ENCODE measurements around the gene CBL. TPM values are rescaled to one million over a fixed set of nuclear protein-coding genes. Genes with fewer than 3 reads are reported as not detected.
"Not testable (repeated sequence)": the region's sequence is repeated elsewhere in the genome, so short reads cannot be mapped to it uniquely, and the experiment has no call there.

CBL gene
- total RNA-seq, 2 donors from 2014 or later, result 45.4 to 52.7 TPM

GRCh38 chr11:119173453-119173852, 32.7 kb upstream of the CBL start:
- no peak overlapping the region for H3K27ac Mint-ChIP-seq
- H3K36me3 Mint-ChIP-seq (ENCODE audit: insufficient read depth in 2 of 2), result peaks cover 0 to 2% of the 10 kb centered on the region in 2 donors
- no peak overlapping the region for H3K4me3 Mint-ChIP-seq
- H3K9me3 Mint-ChIP-seq, result no peaks in the 10 kb centered on the region
- H3K27me3 Mint-ChIP-seq (ENCODE audit: low read depth), result no peaks in the 10 kb centered on the region
- ATAC-seq (replicated peaks in 1 of 2) (no peak), DNase-seq (no peak)
- peaks cover 31% of the 10 kb centered on the region for H3K4me1 Mint-ChIP-seq (ENCODE audit: low read depth)

DNA sequence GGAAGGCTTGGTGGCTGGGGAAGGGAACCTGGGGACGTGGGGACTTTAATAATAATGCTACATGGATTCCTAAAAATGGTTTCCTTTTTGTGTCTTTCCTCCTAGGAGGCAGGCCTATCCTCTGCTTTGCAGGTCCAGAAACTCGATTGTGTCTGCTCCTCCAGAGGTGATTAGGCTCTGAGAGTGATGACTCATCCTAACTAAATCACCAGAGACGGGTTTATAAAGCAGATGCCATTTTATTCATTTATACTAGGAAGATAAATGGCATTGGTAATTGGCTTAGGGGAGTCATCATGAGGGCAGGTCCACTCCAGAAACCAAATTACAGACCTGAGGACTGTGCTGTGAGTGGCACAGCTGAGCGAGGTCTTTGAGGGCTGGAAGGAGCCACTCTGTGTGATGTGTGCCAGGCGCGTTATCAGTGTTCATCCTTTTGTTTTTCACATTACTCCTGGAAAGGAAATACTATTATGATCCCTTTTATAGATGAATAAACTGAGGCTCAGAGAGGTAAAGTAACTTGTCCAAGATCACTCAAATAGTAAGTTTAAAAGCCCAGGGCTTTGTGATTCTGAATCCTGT, 30.6 kb upstream of the CBL start:
- peaks cover 19% of the 10 kb centered on the region for H3K4me1 Mint-ChIP-seq (ENCODE audit: low read depth)
- peaks cover 0 to 2% of the 10 kb centered on the region in 2 donors for H3K36me3 Mint-ChIP-seq (ENCODE audit: insufficient read depth in 2 of 2)

DNA sequence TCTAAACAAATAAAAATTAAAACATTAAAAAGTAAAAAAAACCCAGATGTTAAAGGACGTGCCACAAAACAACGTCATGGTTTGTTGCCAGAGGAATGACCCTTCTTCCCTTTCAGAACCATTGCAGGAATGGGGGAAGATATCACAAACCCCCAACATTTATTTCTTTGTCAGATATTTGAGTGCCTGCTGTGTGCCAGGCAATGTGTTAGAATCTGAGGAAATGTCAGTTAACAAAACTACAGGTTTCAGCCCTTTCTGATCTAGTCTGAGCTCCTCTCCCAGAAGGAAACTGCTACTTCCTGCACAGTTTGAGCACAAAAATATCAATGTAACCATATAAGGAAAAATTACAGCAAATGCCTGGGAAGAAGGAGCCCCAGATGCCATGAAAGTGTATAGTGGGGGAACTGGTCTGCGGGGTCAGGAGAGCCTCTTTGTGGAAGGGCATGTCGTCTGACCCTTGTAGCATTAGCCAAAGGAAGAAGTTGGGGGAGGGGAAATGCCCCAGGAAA, 27.9 kb upstream of the CBL start:
- H3K4me1 Mint-ChIP-seq (ENCODE audit: low read depth), result peaks cover 19% of the 10 kb centered on the region
- H3K27ac Mint-ChIP-seq, result no peak overlapping the region
- DNase-seq (no peak), ATAC-seq (replicated peaks in 1 of 2) (no peak)
- H3K9me3 Mint-ChIP-seq, result no peaks in the 10 kb centered on the region
- no peak overlapping the region for H3K4me3 Mint-ChIP-seq
- H3K36me3 Mint-ChIP-seq (ENCODE audit: insufficient read depth in 2 of 2), result peaks cover 0 to 2% of the 10 kb centered on the region in 2 donors
- H3K27me3 Mint-ChIP-seq (ENCODE audit: low read depth), result no peaks in the 10 kb centered on the region

More for the DNA sequence above, 30.6 kb upstream of the CBL start:
- Mint-ChIP-seq H3K4me3 (no peak overlapping the region), H3K27ac (no peak overlapping the region), H3K27me3 (ENCODE audit: low read depth) (no peaks in the 10 kb centered on the region), H3K9me3 (no peaks in the 10 kb centered on the region)
- ATAC-seq (replicated peaks in 1 of 2), result no peak
- DNase-seq, result no peak

GRCh38 chr11:119179342-119179741, 26.8 kb upstream of the CBL start:
- no peak overlapping the region for H3K4me3 Mint-ChIP-seq
- H3K36me3 Mint-ChIP-seq (ENCODE audit: insufficient read depth in 2 of 2), result peaks cover 0 to 2% of the 10 kb centered on the region in 2 donors
- H3K4me1 Mint-ChIP-seq (ENCODE audit: low read depth), result peaks cover 19% of the 10 kb centered on the region
- H3K9me3 Mint-ChIP-seq, result no peaks in the 10 kb centered on the region
- ATAC-seq (replicated peaks in 1 of 2), result no peak
- no peak for DNase-seq
- no peak overlapping the region for H3K27ac Mint-ChIP-seq
- H3K27me3 Mint-ChIP-seq (ENCODE audit: low read depth), result no peaks in the 10 kb centered on the region

GRCh38 chr11:119179983-119180382, 26.2 kb upstream of the CBL start:
- Mint-ChIP-seq H3K27ac (no peak overlapping the region), H3K9me3 (no peaks in the 10 kb centered on the region), H3K4me3 (no peak overlapping the region), H3K36me3 (ENCODE audit: insufficient read depth in 2 of 2) (peaks cover 0 to 3% of the 10 kb centered on the region in 2 donors), H3K4me1 (ENCODE audit: low read depth) (peaks cover 19% of the 10 kb centered on the region), H3K27me3 (ENCODE audit: low read depth) (no peaks in the 10 kb centered on the region)
- ATAC-seq (replicated peaks in 1 of 2) (no peak), DNase-seq (no peak)

- Mint-ChIP-seq H3K36me3 (ENCODE audit: insufficient read depth in 2 of 2) (peaks cover 0 to 3% of the 10 kb centered on the region in 2 donors), H3K27ac (no peak overlapping the region)
- ATAC-seq (replicated peaks in 1 of 2), result no peak
Measured at GRCh38 chr11:119180729-119181676, 25.1 kb upstream of the CBL start.

GRCh38 chr11:119181677-119182412, 24.3 kb upstream of the CBL start:
- Mint-ChIP-seq H3K9me3 (no peaks in the 10 kb centered on the region), H3K36me3 (ENCODE audit: insufficient read depth in 2 of 2) (peaks cover 0 to 3% of the 10 kb centered on the region in 2 donors), H3K4me1 (ENCODE audit: low read depth) (peaks cover 10% of the 10 kb centered on the region), H3K27me3 (ENCODE audit: low read depth) (no peaks in the 10 kb centered on the region), H3K27ac (no peak overlapping the region), H3K4me3 (no peak overlapping the region)
- ATAC-seq (replicated peaks in 1 of 2) (no peak), DNase-seq (no peak)

More at GRCh38 chr11:119180729-119181676, 25.1 kb upstream of the CBL start:
- H3K4me3 Mint-ChIP-seq, result no peak overlapping the region
- no peaks in the 10 kb centered on the region for H3K27me3 Mint-ChIP-seq (ENCODE audit: low read depth)
- H3K9me3 Mint-ChIP-seq, result no peaks in the 10 kb centered on the region
- no peak for DNase-seq
- peaks cover 10% of the 10 kb centered on the region for H3K4me1 Mint-ChIP-seq (ENCODE audit: low read depth)

GRCh38 chr11:119184399-119184798, 21.7 kb upstream of the CBL start:
- not testable (repeated sequence) for DNase-seq; H3K36me3 Mint-ChIP-seq (ENCODE audit: insufficient read depth in 2 of 2); H3K4me3 Mint-ChIP-seq; H3K9me3 Mint-ChIP-seq; H3K4me1 Mint-ChIP-seq (ENCODE audit: low read depth); H3K27me3 Mint-ChIP-seq (ENCODE audit: low read depth); H3K27ac Mint-ChIP-seq
- ATAC-seq (replicated peaks in 1 of 2), result peak in 1 of 2 donors; percentile 35

DNA sequence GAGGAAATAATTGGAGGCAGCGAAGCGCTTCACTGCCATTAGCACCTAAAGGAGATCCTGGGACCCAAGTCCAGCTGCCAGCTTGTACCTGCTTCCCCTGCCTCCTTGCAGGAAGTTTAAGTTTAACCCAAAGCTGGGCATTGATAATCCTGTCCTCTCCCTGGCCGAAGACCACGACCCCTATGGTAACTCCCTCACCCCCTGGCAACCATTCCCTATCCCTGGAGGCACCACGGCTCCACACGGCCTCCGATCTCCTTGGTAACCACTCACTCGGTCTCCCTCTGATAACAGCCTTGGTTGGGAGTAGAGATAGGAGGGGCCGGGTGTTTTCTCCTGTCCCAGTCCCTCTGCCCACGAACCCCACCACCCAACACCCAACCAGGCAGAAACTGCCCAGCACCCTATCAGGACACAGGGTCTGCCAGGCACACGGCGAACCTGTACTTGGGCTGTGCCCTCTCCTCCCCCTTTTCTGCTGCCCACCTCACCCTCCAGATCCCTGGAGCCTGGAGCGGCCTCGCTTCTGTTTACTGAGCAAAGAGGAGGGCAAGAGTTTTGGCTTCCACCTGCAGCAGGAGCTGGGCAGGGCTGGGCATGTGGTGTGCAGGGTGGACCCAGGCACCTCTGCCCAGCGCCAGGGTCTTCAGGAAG, 20.0 kb upstream of the CBL start:
- H3K9me3 Mint-ChIP-seq, result no peaks in the 10 kb centered on the region

DNA sequence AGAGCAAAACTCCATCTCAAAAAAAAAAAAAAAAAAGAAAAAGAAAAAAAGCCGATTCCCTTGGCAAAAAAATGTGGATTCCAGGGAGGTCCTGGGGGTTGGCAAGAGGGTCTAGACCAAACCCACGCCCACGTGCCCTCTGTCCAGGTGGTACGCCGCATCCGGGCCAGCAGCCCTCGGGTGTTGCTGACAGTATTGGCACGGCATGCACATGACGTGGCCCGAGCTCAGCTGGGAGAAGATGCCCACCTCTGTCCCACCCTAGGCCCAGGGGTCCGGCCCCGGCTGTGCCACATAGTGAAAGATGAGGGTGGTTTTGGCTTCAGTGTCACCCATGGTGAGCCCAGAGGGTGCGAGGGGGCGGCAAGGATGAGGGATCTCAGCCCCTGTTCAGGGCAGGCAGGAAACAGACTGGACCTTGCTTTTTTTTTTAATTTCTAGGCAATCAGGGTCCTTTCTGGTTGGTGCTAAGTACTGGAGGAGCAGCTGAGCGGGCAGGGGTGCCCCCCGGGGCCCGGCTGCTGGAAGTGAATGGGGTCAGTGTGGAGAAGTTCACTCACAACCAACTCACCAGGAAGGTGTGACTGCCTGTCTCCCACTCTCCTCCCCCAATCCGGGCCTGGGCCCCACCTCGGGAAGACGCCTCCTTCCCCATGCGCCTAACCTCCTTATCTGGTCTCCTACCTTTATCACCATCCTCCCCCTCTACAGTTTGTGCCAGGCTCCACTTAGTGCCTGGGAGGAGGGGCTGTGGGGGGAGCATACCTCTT, 18.8 kb upstream of the CBL start:
- no peaks in the 10 kb centered on the region for H3K4me1 Mint-ChIP-seq (ENCODE audit: low read depth)
- ATAC-seq (replicated peaks in 1 of 2), result no peak
- H3K36me3 Mint-ChIP-seq (ENCODE audit: insufficient read depth in 2 of 2), result peaks cover 0 to 3% of the 10 kb centered on the region in 2 donors
- no peak overlapping the region for H3K27ac Mint-ChIP-seq
- no peak overlapping the region for H3K4me3 Mint-ChIP-seq
- no peaks in the 10 kb centered on the region for H3K27me3 Mint-ChIP-seq (ENCODE audit: low read depth)
- no peak for DNase-seq
- H3K9me3 Mint-ChIP-seq, result no peaks in the 10 kb centered on the region

More for the DNA sequence above, 20.0 kb upstream of the CBL start:
- ATAC-seq (replicated peaks in 1 of 2) (no peak), DNase-seq (no peak)
- H3K27ac Mint-ChIP-seq, result no peak overlapping the region
- no peak overlapping the region for H3K4me3 Mint-ChIP-seq
- H3K27me3 Mint-ChIP-seq (ENCODE audit: low read depth), result no peaks in the 10 kb centered on the region
- H3K36me3 Mint-ChIP-seq (ENCODE audit: insufficient read depth in 2 of 2), result peaks cover 0 to 3% of the 10 kb centered on the region in 2 donors
- H3K4me1 Mint-ChIP-seq (ENCODE audit: low read depth), result no peaks in the 10 kb centered on the region

GRCh38 chr11:119188067-119188466, 18.1 kb upstream of the CBL start:
- Mint-ChIP-seq H3K27me3 (ENCODE audit: low read depth) (no peaks in the 10 kb centered on the region), H3K36me3 (ENCODE audit: insufficient read depth in 2 of 2) (peaks cover 0 to 3% of the 10 kb centered on the region in 2 donors), H3K27ac (no peak overlapping the region), H3K9me3 (no peaks in the 10 kb centered on the region), H3K4me1 (ENCODE audit: low read depth) (no peaks in the 10 kb centered on the region), H3K4me3 (no peak overlapping the region)
- ATAC-seq (replicated peaks in 1 of 2) (no peak), DNase-seq (no peak)

GRCh38 chr11:119188887-119189286, 17.3 kb upstream of the CBL start:
- H3K27ac Mint-ChIP-seq, result no peak overlapping the region
- peaks cover 0 to 3% of the 10 kb centered on the region in 2 donors for H3K36me3 Mint-ChIP-seq (ENCODE audit: insufficient read depth in 2 of 2)
- no peaks in the 10 kb centered on the region for H3K27me3 Mint-ChIP-seq (ENCODE audit: low read depth)
- no peak overlapping the region for H3K4me3 Mint-ChIP-seq
- DNase-seq (no peak), ATAC-seq (replicated peaks in 1 of 2) (peak in 1 of 2 donors; percentile 14)
- H3K4me1 Mint-ChIP-seq (ENCODE audit: low read depth), result no peaks in the 10 kb centered on the region
- H3K9me3 Mint-ChIP-seq, result no peaks in the 10 kb centered on the region
